Stimulated activated CD8-positive, alpha-beta memory T cell treated with anti-CD3 and anti-CD28 coated beads, Interleukin-12 subunit alpha, Interleukin-12 subunit beta, amount 100 ng/mL, for 24 hours (primary cell): ENCODE measurements around the gene NR1H2.
"Not testable (repeated sequence)": the region's sequence is repeated elsewhere in the genome, so short reads cannot be mapped to it uniquely, and the experiment has no call there.

Source experiments
- DNase-seq: peaks from one replicate; pipeline ENCODE4 v3.0.0-alpha.2; 2020; ENCODE audit errors: extremely low read depth

The NR1H2 gene

DNA sequence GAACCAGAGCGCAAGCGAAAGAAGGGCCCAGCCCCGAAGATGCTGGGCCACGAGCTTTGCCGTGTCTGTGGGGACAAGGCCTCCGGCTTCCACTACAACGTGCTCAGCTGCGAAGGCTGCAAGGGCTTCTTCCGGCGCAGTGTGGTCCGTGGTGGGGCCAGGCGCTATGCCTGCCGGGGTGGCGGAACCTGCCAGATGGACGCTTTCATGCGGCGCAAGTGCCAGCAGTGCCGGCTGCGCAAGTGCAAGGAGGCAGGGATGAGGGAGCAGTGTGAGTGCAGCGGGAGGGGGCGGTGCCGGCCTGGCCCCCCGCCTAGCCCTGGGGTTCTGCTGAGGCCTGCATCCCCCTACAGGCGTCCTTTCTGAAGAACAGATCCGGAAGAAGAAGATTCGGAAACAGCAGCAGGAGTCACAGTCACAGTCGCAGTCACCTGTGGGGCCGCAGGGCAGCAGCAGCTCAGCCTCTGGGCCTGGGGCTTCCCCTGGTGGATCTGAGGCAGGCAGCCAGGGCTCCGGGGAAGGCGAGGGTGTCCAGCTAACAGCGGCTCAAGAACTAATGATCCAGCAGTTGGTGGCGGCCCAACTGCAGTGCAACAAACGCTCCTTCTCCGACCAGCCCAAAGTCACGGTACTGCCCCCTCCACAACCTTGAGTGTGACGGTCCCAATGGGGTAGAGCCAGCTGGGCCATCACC is 2.1 kb downstream of the NR1H2 start:
- DNase-seq = no peak

- no peak for DNase-seq
These were observed 2.6 kb downstream of the NR1H2 start for GRCh38 chr19:50378863-50379236.

DNA sequence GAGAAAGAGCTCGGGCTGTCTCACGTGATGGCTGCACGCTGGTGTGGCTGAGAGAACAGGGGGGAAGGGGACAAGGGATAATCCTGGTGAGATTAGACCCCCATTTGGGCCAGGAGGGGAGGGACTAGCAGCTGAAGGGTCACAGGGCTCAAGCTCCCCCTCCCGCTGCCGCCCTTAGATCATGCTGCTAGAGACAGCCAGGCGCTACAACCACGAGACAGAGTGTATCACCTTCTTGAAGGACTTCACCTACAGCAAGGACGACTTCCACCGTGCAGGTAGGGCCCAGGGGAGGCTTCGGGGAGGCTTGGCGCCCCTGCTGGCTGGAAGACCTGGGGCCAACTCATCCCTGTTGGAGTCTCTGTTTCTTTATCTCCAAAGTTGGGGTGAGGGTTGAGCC is 3.3 kb downstream of the NR1H2 start:
- no peak for DNase-seq

DNA sequence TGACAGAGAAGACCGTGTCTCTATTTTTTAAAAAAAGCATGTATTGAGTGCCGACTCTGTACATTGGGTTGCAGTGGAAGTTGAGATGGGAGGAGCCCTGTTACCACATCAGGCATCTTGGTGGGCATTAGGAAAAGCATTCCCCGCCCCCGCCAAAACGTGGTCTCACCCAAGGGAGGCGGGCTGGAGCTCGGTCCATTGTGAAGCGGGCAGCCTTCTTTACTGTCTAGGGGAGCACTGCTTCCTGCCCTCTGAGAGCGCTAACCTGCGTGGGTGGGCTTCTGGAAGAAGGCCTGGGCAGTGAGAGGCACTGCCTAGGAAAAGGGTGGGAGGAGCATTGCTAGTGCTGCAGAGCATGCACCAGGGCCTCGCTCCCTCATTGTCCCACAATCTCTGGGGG is 3.9 kb downstream of the NR1H2 start:
- no peak for DNase-seq

GRCh38 chr19:50380751-50381151 is 4.5 kb downstream of the NR1H2 start:
- no peak for DNase-seq

DNA sequence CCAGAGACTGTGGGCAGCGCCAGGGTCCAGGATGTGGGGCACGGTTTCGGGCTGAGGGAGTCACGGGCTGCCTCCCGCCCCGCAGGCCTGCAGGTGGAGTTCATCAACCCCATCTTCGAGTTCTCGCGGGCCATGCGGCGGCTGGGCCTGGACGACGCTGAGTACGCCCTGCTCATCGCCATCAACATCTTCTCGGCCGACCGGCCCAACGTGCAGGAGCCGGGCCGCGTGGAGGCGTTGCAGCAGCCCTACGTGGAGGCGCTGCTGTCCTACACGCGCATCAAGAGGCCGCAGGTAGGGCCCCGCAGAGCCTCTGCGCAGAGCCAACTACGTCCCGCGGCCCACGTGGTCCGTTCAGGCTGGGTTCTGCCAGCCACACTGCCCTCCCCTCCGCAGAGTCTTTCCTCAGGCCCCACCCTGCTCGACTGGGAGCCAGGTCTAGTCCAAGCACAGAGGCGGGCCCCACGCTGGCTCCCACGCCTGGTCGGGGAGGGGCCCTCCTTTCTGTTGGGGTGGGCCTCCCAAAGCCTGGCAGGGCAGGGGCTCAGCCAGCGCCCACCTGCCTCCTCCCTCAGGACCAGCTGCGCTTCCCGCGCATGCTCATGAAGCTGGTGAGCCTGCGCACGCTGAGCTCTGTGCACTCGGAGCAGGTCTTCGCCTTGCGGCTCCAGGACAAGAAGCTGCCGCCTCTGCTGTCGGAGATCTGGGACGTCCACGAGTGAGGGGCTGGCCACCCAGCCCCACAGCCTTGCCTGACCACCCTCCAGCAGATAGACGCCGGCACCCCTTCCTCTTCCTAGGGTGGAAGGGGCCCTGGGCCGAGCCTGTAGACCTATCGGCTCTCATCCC is 5.8 kb downstream of the NR1H2 start:
- DNase-seq = no peak

GRCh38 chr19:50383001-50383851 is 7.0 kb downstream of the NR1H2 start:
- no peak for DNase-seq

DNA sequence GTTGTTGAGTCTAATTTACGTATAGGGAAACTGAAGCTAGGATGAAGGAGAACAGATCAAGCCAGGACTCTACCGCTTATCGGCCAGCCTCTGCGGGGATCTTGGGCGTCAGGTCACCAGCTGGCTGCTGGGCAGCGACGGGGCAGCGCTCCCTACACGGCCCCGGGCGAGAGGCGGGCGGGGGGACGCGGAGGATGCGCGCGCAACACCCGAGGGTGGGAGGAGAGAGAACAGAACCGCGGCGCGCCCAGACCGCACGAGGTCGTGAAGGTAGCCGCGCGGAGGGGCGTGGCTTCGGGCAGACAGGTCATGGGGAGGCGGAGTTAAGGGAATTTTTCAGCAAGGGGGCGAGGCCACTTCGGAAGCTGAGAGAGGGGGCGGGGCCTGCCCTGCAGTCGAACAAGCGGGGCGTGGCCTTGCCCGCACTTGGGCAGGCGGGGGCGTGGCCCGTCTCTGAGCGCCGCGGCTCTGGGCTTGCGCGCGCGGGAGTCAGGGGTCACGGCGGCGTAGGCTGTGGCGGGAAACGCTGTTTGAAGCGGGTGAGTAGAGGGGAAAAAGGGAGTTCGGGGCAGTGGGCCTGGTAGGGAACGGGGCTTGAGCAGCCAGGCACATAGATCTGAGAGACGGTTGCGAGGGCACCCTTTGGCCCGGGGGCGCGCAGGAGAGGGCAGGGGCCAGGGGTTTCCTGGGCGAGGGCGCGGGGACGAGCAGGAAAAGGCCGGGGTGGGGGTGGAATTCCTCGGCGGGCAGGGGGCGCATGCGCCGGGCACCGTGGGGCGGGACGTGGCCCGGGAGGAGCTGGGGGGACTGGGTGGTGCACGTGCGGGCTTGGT is 7.8 kb downstream of the NR1H2 start, which contains the start of gene POLD1:
Gene POLD1 (plus strand): TSS at position 496 of the 833 bp plus-strand sequence. CDS start 14,505 bp downstream, outside the sequence.
- peak; percentile 99 for DNase-seq

DNA sequence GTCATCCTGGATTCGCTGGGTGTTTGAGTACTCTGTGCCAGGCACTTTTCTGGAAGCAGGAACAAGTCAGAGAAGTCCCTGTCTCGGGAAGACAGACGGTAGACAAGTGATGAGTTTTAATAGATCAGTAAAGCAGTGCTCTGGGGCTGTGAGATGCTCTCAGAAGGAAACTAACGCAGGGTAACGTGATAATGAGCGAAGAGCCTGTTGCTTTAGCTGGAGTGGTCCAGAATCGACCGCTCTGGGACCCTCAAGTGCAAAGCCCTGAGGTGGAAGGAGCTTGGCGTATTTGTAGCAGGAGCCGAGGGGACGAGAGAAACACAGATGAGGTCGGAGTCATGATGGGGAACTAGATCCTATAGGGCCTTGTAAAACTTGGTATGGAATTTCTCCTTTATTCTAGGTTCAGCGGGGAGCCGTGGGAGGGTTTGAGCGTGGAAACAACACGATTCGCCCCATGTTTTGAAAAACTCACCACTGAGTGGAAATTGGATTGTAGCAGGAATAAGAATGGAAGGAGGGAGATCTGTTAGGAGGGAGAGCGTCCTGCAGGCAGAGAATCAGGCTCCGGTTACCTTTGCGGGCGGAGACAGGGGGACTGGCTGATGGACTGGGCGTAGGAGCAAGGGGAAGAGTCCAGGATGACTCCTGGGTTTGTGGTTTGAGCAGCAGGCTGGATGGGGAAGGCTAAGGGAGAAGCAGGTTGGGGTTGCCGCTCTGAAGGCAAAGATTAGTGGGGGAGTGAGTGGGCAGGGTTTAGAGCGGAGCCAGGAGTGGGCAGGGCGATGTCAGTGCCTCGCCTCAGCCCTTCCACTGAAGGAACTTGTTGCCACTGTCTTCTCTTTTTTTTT is 8.7 kb downstream of the NR1H2 start:
- no peak for DNase-seq

- DNase-seq = no peak
These were observed 11.1 kb downstream of the NR1H2 start for GRCh38 chr19:50387176-50387867.

- no peak for DNase-seq
These were observed 11.6 kb downstream of the NR1H2 start for GRCh38 chr19:50387868-50388245.

GRCh38 chr19:50390295-50390694 is 14.0 kb downstream of the NR1H2 start:
- not testable (repeated sequence) for DNase-seq

DNA sequence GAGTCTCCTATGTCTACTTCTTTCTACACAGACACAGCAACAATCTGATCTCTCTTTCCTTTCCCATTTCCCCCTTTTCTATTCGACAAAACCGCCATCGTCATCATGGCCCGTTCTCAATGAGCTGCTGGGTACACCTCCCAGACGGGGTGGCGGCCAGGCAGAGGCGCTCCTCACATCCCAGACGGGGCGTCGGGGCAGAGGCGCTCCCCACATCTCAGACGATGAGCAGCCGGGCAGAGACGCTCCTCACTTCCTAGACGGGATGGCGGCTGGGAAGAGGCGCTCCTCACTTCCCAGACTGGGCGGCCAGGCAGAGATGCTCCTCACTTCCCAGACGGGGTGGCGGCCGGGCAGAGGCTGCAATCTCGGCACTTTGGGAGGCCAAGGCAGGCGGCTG is 14.7 kb downstream of the NR1H2 start:
- DNase-seq = not testable (repeated sequence)

GRCh38 chr19:50392759-50393158 is 16.5 kb downstream of the NR1H2 start:
- no peak for DNase-seq

GRCh38 chr19:50393589-50393988 is 17.3 kb downstream of the NR1H2 start:
- DNase-seq = no peak

- DNase-seq = no peak
These were observed 17.8 kb downstream of the NR1H2 start for GRCh38 chr19:50394017-50394416.

DNA sequence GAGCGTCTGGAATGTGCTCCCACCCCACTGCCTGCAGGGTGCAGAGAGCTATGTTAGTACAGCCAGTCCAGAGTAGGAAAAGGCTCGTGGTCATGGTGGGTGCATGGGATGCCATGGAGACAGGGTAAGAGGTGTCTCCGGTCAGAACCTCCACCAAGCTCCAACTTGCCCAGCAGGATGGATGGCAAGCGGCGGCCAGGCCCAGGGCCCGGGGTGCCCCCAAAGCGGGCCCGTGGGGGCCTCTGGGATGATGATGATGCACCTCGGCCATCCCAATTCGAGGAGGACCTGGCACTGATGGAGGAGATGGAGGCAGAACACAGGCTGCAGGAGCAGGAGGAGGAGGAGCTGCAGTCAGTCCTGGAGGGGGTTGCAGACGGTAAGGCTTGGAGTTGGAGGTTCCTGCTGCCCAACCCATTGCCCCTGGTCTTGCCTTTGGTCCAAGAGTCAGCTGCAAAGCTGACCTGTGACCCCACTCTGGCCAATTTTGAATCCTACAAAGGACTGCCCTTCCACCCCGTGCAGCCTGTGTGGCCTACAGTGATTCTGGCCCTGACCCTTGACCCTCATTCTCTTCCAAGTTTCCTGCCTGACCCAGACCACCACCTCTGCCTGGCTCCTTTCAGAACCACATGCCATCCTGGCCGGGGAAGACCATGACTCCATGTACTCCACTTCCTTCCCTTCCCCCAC is 22.6 kb downstream of the NR1H2 start:
- DNase-seq = no peak

DNA sequence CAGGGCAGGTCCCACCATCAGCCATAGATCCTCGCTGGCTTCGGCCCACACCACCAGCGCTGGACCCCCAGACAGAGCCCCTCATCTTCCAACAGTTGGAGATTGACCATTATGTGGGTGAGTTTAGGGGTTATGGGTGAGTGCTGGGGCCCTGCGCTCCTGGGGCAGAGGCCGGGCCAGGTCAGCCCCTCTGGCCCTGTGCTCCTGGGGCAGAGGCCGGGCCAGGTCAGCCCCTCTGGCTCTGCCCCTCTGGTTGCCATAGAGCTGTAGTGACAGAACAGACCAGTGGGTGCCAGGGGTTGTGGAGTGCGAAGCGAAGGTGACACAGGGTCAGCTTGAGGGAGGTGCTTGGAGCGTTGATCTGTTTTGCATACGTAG is 23.1 kb downstream of the NR1H2 start:
- no peak for DNase-seq
